Mucosa of descending colon (tissue), 3 donors: Measurements from ENCODE around the gene KLF16. TPM values are rescaled to one million over a fixed set of nuclear protein-coding genes. Genes with fewer than 3 reads are reported as not detected.

Source experiments
- ATAC-seq: fragments of 200-7000 bp; cut with Tn5 transposase; one replicate; pipeline ENCODE4 v1.9.1; 2020; ENCODE audit warnings: mild to moderate bottlenecking, moderate library complexity
- DNase-seq, 3 donors: peaks; one replicate each; pipeline ENCODE4 v3.0.0-alpha.2; 2020
- H3K36me3 ChIP-seq: fragments of 200-600 bp; one replicate; pipeline ENCODE4 v1.8.0; 2021; ENCODE audit warnings: low read depth, mild to moderate bottlenecking
- H3K4me1 ChIP-seq: fragments of 200-600 bp; one replicate; pipeline ENCODE4 v1.8.0; 2021; ENCODE audit warnings: low read depth, mild to moderate bottlenecking
- H3K4me3 ChIP-seq: fragments of 200-600 bp; one replicate; pipeline ENCODE4 v1.8.0; 2021; ENCODE audit warnings: mild to moderate bottlenecking
- H3K9me3 ChIP-seq: fragments of 200-600 bp; one replicate; pipeline ENCODE4 v1.8.0; 2021; ENCODE audit warnings: mild to moderate bottlenecking
- CTCF ChIP-seq: fragments of 200-600 bp; IDR thresholded peaks from one replicate; pipeline ENCODE4 v1.8.0; 2022; ENCODE audit warnings: antibody characterized with exemption, mild to moderate bottlenecking
- intact Hi-C, 2 donors: fragments of 100-400 bp; cut with DNase I in 1 of 2; cut with micrococcal nuclease in 1 of 2; formaldehyde crosslinking; loops; one replicate each; pipeline versions ENCODE4 v1.11.0 to v1.11.1; 2022; cut with DNase I, micrococcal nuclease
- long read RNA-seq, 2 donors: library from polyadenylated mRNA; unstranded; transcript quantifications; one replicate each; pipeline ENCODE4 v2.0.0, GENCODE V29; 2019 to 2021
- total RNA-seq, 3 donors: library from RNA; stranded (reverse); fragmentation: NEBNext Ultra II Directional in 2 of 3; extraction: Animal tissue kit (Norgen Biotek cat#: 25700) in 2 of 3; gene quantifications; one replicate each; pipeline versions ENCODE4 v1.2.1 to v1.2.4, GENCODE V29; 2021 to 2023
- donor health status: DM: no; HTN: no; CAD: no; lungs with moderate emphysema.
- donor health status: DM: no; HTN: no; CAD: no.
- donor health status: DM: no; HTN: yes; CAD: no.

The KLF16 gene
- 10 to 100 TPM; 22.6 to 26.5 (median 25.6) TPM for total RNA-seq
- long read RNA-seq, donor 1, transcript KLF16-201 (2 exons, 2,890 nt): major isoform, 29 of 46 reads
- long read RNA-seq, donor 1, partial matches to known transcripts: 0 of 46 reads
- long read RNA-seq, donor 1, other reads (novel, unspliced or antisense): 17 of 46 reads
- long read RNA-seq, donor 2, partial matches to known transcripts: 0 of 3 reads
- long read RNA-seq, donor 2, other reads (novel, unspliced or antisense): 3 of 3 reads

- peaks cover 39% of the 10 kb centered on the region for H3K4me1 ChIP-seq
- peak within 1 kb of the TSS; percentile 39 for H3K4me3 ChIP-seq
- H3K36me3 ChIP-seq: no peaks in the 10 kb centered on the region
- no peaks in the 10 kb centered on the region for H3K9me3 ChIP-seq
- DNase-seq (no peak), ATAC-seq (no peak)
- no peak for TF ChIP-seq CTCF
- intact Hi-C loops: no loop called here
Observed at GRCh38 chr19:1863328-1863637, at the start of gene KLF16. Gene KLF16, minus strand, starts transcription at chr19:1863579. Its CDS starts 82 bp downstream, at chr19:1863497.

- H3K36me3 ChIP-seq: no peaks in the 10 kb centered on the region
- intact Hi-C loops: no loop called here
- no peak for DNase-seq
- no peaks in the 10 kb centered on the region for H3K9me3 ChIP-seq
- peaks cover 22% of the 10 kb centered on the region for H3K4me1 ChIP-seq
- H3K4me3 ChIP-seq: no peak overlapping the region
- TF ChIP-seq CTCF: no peak
- no peak for ATAC-seq
Observed at GRCh38 chr19:1912760-1913505, 49.6 kb upstream of the KLF16 start.

- ATAC-seq (peak; percentile 67), DNase-seq (peak; percentile 92 to 94 (median 93))
- Histone ChIP-seq H3K9me3 (no peaks in the 10 kb centered on the region), H3K4me1 (peaks cover 28% of the 10 kb centered on the region), H3K4me3 (no peak overlapping the region), H3K36me3 (no peaks in the 10 kb centered on the region)
- intact Hi-C loops: no loop called here
- no peak for TF ChIP-seq CTCF
Observed at GRCh38 chr19:1911995-1912394, 48.6 kb upstream of the KLF16 start.

- Histone ChIP-seq H3K4me3 (no peak overlapping the region), H3K4me1 (peaks cover 36% of the 10 kb centered on the region), H3K9me3 (no peaks in the 10 kb centered on the region), H3K36me3 (no peaks in the 10 kb centered on the region)
- no peak for TF ChIP-seq CTCF
- intact Hi-C loops: no loop called here
- no peak for ATAC-seq
- DNase-seq: no peak
Observed at GRCh38 chr19:1911098-1911497, 47.7 kb upstream of the KLF16 start.

DNA sequence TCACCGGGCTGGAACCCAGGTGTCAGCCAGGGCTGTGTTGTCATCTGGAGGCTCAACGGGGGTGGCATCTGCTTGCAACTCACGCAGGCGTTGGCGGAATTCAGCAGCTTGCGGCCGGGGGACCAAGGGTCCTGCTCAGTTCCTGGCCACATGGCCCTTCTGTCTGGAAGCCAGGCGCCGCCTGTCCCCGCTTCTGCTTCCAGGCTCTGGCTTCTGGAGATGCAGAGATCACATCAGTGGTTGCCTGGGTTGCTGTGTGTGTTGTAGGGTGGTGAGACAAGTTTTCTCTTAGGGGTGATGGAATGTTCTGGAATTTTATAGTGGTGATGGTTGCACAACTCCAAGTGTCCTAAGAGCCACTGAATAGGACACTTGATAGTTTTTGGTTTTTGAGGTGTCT lies 46.8 kb upstream of the KLF16 start:
- DNase-seq (no peak), ATAC-seq (no peak)
- intact Hi-C loops: no loop called here
- no peaks in the 10 kb centered on the region for H3K36me3 ChIP-seq
- H3K9me3 ChIP-seq: no peaks in the 10 kb centered on the region
- no peak for TF ChIP-seq CTCF
- H3K4me1 ChIP-seq: peaks cover 37% of the 10 kb centered on the region
- no peak overlapping the region for H3K4me3 ChIP-seq
